OCI-LY3 (cell line): ENCODE results near the gene HIF3A.

Experiments used
- CTCF ChIP-seq: fragments of 200-600, 300-600 bp; sonication (generic); IDR thresholded peaks from 2 replicates; pipeline ENCODE4 v1.5.1; 2014; ENCODE audit warnings: antibody characterized with exemption, low read length, low read depth
- EZH2phosphoT487 ChIP-seq: fragments of 200-600 bp; shearing (Covaris generic); IDR thresholded peaks from 2 replicates; pipeline ENCODE4 v1.6.1; 2018; ENCODE audit warnings: antibody characterized with exemption, mixed run types, low read depth

GRCh38 chr19:46350029-46350757 is 53.4 kb downstream of the HIF3A start:
- TF ChIP-seq CTCF (no peak), EZH2phosphoT487 (no peak)
